ENCODE measurements around the gene NR3C1. TPM values are rescaled to one million over a fixed set of nuclear protein-coding genes. Genes with fewer than 3 reads are reported as not detected.

The NR3C1 gene
- total RNA-seq, 1 experiment from 2014 or later = 31.4 TPM

DNA sequence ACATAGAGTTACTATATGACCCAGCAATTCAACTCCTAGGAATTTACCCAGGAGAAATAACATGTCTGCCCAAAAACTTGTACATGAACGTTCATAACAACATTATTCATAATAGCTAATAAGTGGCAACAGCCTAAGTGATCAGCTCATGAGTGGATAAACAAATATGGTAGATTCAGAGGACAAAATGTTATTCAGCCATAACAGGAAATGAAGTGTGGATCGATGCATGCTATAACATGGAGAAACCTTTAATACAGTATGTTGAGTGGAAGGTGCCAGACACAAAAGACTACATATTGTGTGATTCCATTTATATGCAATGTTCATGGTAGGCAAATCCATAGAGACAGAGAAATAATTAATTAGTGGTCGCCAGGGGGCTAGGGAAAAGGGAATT lies 22.3 kb upstream of the NR3C1 start:
- H3K56ac ChIP-seq (ENCODE audit: insufficient read length, low read depth, low read length) = no peak overlapping the region
- H3K79me1 ChIP-seq (ENCODE audit: insufficient read depth, low read depth, low read length, poor library complexity, severe bottlenecking) = no peaks in the 10 kb centered on the region
- H3K4me2 ChIP-seq (ENCODE audit: insufficient read depth, insufficient read length, low read length) = no peak overlapping the region
- no peaks in the 10 kb centered on the region for H3K27me3 Mint-ChIP-seq (ENCODE audit: low read depth)
- H3K9me3 Mint-ChIP-seq = no peaks in the 10 kb centered on the region
- no peak overlapping the region for H2AK5ac ChIP-seq (ENCODE audit: insufficient read length, low read length)
- H2BK5ac ChIP-seq (ENCODE audit: insufficient read length, low read length) = no peak overlapping the region
- no peaks in the 10 kb centered on the region for H4K20me1 ChIP-seq (ENCODE audit: control insufficient read depth, insufficient read depth, insufficient read length)
- no peak overlapping the region for H3K23ac ChIP-seq (ENCODE audit: insufficient read length, low read depth, low read length)
- DNase-seq = no peak
- H2BK12ac ChIP-seq (ENCODE audit: insufficient read length, low read depth, low read length) = no peak overlapping the region
- no peak overlapping the region for H2BK20ac ChIP-seq (ENCODE audit: low read depth, low read length, poor library complexity, severe bottlenecking)
- H3K4me3 Mint-ChIP-seq = no peak overlapping the region
- no peak for TF ChIP-seq CTCF (conservative IDR thresholded peaks at IDR 0.05)
- no peaks in the 10 kb centered on the region for H3K27me3 ChIP-seq (ENCODE audit: insufficient read depth, low read length)
- no peaks in the 10 kb centered on the region for H3K36me3 Mint-ChIP-seq (ENCODE audit: insufficient read depth in 1 of 3, low read depth in 3 of 3)
- no peak overlapping the region for H4K91ac ChIP-seq (ENCODE audit: insufficient read length, low read depth, low read length)
- H3K27ac ChIP-seq (ENCODE audit: insufficient read length, low read depth, low read length) = no peak overlapping the region
- no CpG with 5 or more reads among the region's 3 CpGs for WGBS (ENCODE audit: extremely low coverage, insufficient read length, low lambda C conversion rate)
- no peak overlapping the region for H4K8ac ChIP-seq (replicated peaks; ENCODE audit: insufficient read length, low read depth, low read length)
- no peak overlapping the region for H3K4ac ChIP-seq (ENCODE audit: low read depth, low read length)
- no peaks in the 10 kb centered on the region for H3K4me1 Mint-ChIP-seq
- H3K79me2 ChIP-seq (ENCODE audit: insufficient read depth, low read length) = no peaks in the 10 kb centered on the region
- no peak overlapping the region for H3K18ac ChIP-seq (ENCODE audit: insufficient read length, low read depth, low read length)
- H3K9me3 ChIP-seq (ENCODE audit: control insufficient read depth, low read depth, low read length) = no peaks in the 10 kb centered on the region
- H3K9ac ChIP-seq (ENCODE audit: extremely low read depth, insufficient read length, low read length) = no peak overlapping the region
- H4K5ac ChIP-seq (ENCODE audit: insufficient read length, low read depth, low read length) = no peak overlapping the region
- no peak overlapping the region for H3T11ph ChIP-seq (ENCODE audit: low read length)
- H3K23me2 ChIP-seq (ENCODE audit: insufficient read length, low read depth, low read length, poor library complexity, severe bottlenecking) = no peaks in the 10 kb centered on the region
- H2BK15ac ChIP-seq (ENCODE audit: low read depth, low read length) = no peak overlapping the region
- H3K14ac ChIP-seq (ENCODE audit: insufficient read depth, low read length) = no peak overlapping the region
- H2BK120ac ChIP-seq (ENCODE audit: low read depth, low read length, poor library complexity, severe bottlenecking) = no peak overlapping the region
- no peaks in the 10 kb centered on the region for H3K4me1 ChIP-seq (ENCODE audit: insufficient read depth, low read length)
- no peak overlapping the region for H3K27ac Mint-ChIP-seq
- H2AFZ ChIP-seq (ENCODE audit: low read length) = no peak overlapping the region

All from H9 (cell line).